Measurements from ENCODE around the gene RANBP6. TPM values are rescaled to one million over a fixed set of nuclear protein-coding genes. Genes with fewer than 3 reads are reported as not detected.
"Not testable (repeated sequence)": the region's sequence is repeated elsewhere in the genome, so short reads cannot be mapped to it uniquely, and the experiment has no call there.

RANBP6 gene
- total RNA-seq, result 10 to 100 TPM in 1 of 2 donors, 1 to 10 TPM in 1; 6.6 to 11.4 TPM

GRCh38 chr9:6015278-6016157 is at the start of gene RANBP6:
TSS of gene RANBP6 (minus strand) at chr9:6015624. CDS start at chr9:6015607, 17 bp downstream.
- WGBS, 2 donors, result 4 to 6% methylated on average over 35 to 43 of the region's 43 CpGs
- Histone ChIP-seq H3K36me3 (replicated peaks in 1 of 2; ENCODE audit: insufficient read depth in 1 of 2, low read depth in 2 of 2) (no peaks in the 10 kb centered on the region), H3K27ac (peak within 1 kb of the TSS; percentile 46 to 82 (median 66)), H3K27me3 (no peaks in the 10 kb centered on the region), H3K4me1 (peaks cover 38% of the 10 kb centered on the region), H3K4me3 (peak within 1 kb of the TSS; percentile 50 to 53), H3K9me3 (no peaks in the 10 kb centered on the region)
- TF ChIP-seq CTCF (IDR thresholded peaks at IDR 0.05) (peak in 1 of 7 experiments; percentile 3), POLR2A (IDR thresholded peaks at IDR 0.05) (peak; percentile 42 to 76 (median 73))
- DNase-seq, result peak; percentile 89 to 92 (median 91)
- ATAC-seq, result peak; percentile 100
- intact Hi-C loops (cut with DNase I), result no loop called here

- H3K4me1 ChIP-seq; H3K36me3 ChIP-seq (replicated peaks in 1 of 2; ENCODE audit: insufficient read depth in 1 of 2, low read depth in 2 of 2); H3K4me3 ChIP-seq; H3K27ac ChIP-seq; DNase-seq; H3K9me3 ChIP-seq; ATAC-seq; intact Hi-C loops (cut with DNase I); H3K27me3 ChIP-seq: not testable (repeated sequence)
- WGBS, 2 donors, result 79% methylated on average over 7 of the region's 7 CpGs
Measured at GRCh38 chr9:6063146-6063545, 47.7 kb upstream of the RANBP6 start.

GRCh38 chr9:6055666-6056065 is 40.2 kb upstream of the RANBP6 start:
- ATAC-seq, result no peak
- Histone ChIP-seq H3K27me3 (no peaks in the 10 kb centered on the region), H3K4me1 (peaks cover 5% of the 10 kb centered on the region), H3K36me3 (replicated peaks in 1 of 2; ENCODE audit: insufficient read depth in 1 of 2, low read depth in 2 of 2) (no peaks in the 10 kb centered on the region), H3K9me3 (no peaks in the 10 kb centered on the region), H3K27ac (no peak overlapping the region), H3K4me3 (no peak overlapping the region)
- WGBS, 2 donors, result 38 to 46% methylated on average over 3 of the region's 3 CpGs
- DNase-seq, result no peak
- TF ChIP-seq POLR2A (IDR thresholded peaks at IDR 0.05) (no peak), CTCF (IDR thresholded peaks at IDR 0.05) (no peak)
- intact Hi-C loops (cut with DNase I), result no loop called here

GRCh38 chr9:6055216-6055615 is 39.8 kb upstream of the RANBP6 start:
- DNase-seq (peak; percentile 53 to 82 (median 66)), ATAC-seq (peak; percentile 88)
- Histone ChIP-seq H3K4me3 (no peak overlapping the region), H3K9me3 (no peaks in the 10 kb centered on the region), H3K4me1 (peaks cover 5% of the 10 kb centered on the region), H3K27ac (no peak overlapping the region), H3K27me3 (no peaks in the 10 kb centered on the region), H3K36me3 (replicated peaks in 1 of 2; ENCODE audit: insufficient read depth in 1 of 2, low read depth in 2 of 2) (no peaks in the 10 kb centered on the region)
- 13 to 19% methylated on average over 2 of the region's 2 CpGs for WGBS, 2 donors
- intact Hi-C loops (cut with DNase I), result no loop called here
- TF ChIP-seq CTCF (IDR thresholded peaks at IDR 0.05) (peak; percentile 16 to 87 (median 69)), POLR2A (IDR thresholded peaks at IDR 0.05) (no peak)

GRCh38 chr9:6054280-6055099 is 39.1 kb upstream of the RANBP6 start:
- intact Hi-C loops (cut with DNase I), result loop anchor here (5.0 kb wide), 1 partner anchor 258 kb away; no protein-coding TSS in a partner anchor
- H3K27me3 ChIP-seq, result no peaks in the 10 kb centered on the region
- TF ChIP-seq CTCF (IDR thresholded peaks at IDR 0.05) (peak; percentile 64 to 77 (median 73)), POLR2A (IDR thresholded peaks at IDR 0.05) (no peak)
- no peaks in the 10 kb centered on the region for H3K36me3 ChIP-seq (replicated peaks in 1 of 2; ENCODE audit: insufficient read depth in 1 of 2, low read depth in 2 of 2)
- no peak overlapping the region for H3K4me3 ChIP-seq
- ATAC-seq (peak; percentile 87), DNase-seq (peak; percentile 75 to 82 (median 80))
- no peak overlapping the region for H3K27ac ChIP-seq
- 3 to 4% methylated on average over 3 of the region's 3 CpGs for WGBS, 2 donors
- no peaks in the 10 kb centered on the region for H3K9me3 ChIP-seq
- H3K4me1 ChIP-seq, result peaks cover 5% of the 10 kb centered on the region
